GM12892 (cell line): ENCODE data around the gene ABHD14A.

Experiments used
- DNase-seq: peaks from one replicate; pipeline ENCODE4 v3.0.0; 2011; ENCODE audit not compliant: insufficient read length
- FAIRE-seq: peaks from 2 replicates; lab custom pipeline; 2011; peaks lifted over from hg19 to GRCh38; lab: Jason Lieb, UNC
- POLR2A ChIP-seq: IDR thresholded peaks from 2 replicates; pipeline ENCODE4 v1.6.1; 2011; ENCODE audit warnings: low read depth, low read length, control low read depth
- POLR2AphosphoS5 ChIP-seq: IDR thresholded peaks from 2 replicates; pipeline ENCODE4 v1.6.1; 2011; ENCODE audit warnings: low read depth, low read length, control low read depth
- TAF1 ChIP-seq: IDR thresholded peaks from 2 replicates; pipeline ENCODE4 v1.6.1; 2011; ENCODE audit warnings: low read depth, mild to moderate bottlenecking, control low read depth, low read length, borderline replicate concordance

The ABHD14A gene

DNA sequence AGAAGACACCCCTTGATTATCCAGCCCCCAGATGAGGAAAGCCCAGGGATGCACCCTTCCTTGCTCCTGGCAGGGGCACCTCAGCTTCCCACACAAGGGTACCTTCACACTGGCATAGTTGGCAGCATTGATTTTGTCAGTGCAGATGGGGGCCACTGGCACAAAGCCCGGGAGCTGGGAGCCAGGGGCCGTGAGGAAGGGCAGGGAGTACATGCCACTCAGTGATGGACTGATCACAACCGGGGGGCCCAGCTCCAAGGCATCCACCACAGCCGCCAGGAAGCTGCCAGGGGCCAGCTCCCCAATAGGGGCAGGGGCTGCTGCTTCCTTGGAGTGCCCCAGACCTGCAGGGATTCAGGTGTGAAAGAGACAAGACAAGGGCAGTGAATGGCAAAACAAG lies 5.0 kb upstream of the ABHD14A start:
- DNase-seq (no peak), FAIRE-seq (no peak)
- TF ChIP-seq TAF1: no peak
- no peak for TF ChIP-seq POLR2AphosphoS5
- no peak for TF ChIP-seq POLR2A

- no peak for FAIRE-seq
- TF ChIP-seq POLR2A: no peak
- TF ChIP-seq TAF1: no peak
- TF ChIP-seq POLR2AphosphoS5: no peak
- no peak for DNase-seq
These were observed 4.1 kb upstream of the ABHD14A start for GRCh38 chr3:51970606-51971300.

GRCh38 chr3:51971350-51971749 lies 3.5 kb upstream of the ABHD14A start:
- FAIRE-seq (no peak), DNase-seq (no peak)
- no peak for TF ChIP-seq POLR2A
- TF ChIP-seq TAF1: no peak
- TF ChIP-seq POLR2AphosphoS5: no peak

DNA sequence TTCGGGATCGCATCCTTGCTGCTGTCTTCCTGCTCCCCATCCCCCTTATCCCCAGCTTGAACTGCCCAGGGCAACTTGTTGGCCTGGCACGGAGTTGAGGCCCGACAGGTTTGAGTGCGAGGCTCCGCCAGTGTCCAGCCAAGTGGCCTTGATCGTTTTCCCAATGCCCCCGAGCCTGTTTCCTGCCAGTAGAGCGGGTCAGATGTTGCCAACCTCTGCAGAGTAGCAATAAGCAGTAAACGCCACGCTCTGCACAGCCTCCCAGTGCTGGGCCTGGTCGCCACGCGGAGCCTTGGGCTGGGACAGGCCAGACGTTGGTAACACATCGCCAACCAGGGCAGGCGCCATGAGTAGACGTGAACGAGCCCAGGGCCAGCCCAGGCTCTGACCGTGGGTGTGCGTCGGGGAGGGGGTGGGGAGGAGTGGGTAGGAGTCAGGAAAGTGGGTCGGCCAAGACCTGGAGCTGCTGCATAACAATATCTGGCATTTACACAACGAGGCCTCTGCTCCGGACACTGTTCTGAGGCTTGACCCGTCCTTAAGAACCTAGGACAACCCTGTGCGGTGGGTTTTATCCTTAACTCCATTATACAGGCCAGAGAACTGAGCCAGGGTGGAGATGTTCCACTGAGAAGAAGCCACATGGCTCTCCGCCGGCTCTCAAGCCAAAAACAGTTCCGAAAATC lies 444 bp upstream of the ABHD14A start:
- no peak for TF ChIP-seq POLR2AphosphoS5
- TF ChIP-seq POLR2A: no peak
- TF ChIP-seq TAF1: no peak
- DNase-seq (no peak), FAIRE-seq (peak; percentile 33)

- DNase-seq (no peak), FAIRE-seq (no peak)
- TF ChIP-seq TAF1 (no peak), POLR2AphosphoS5 (no peak), POLR2A (no peak)
These were observed 1.1 kb downstream of the ABHD14A start for GRCh38 chr3:51975852-51976549.

DNA sequence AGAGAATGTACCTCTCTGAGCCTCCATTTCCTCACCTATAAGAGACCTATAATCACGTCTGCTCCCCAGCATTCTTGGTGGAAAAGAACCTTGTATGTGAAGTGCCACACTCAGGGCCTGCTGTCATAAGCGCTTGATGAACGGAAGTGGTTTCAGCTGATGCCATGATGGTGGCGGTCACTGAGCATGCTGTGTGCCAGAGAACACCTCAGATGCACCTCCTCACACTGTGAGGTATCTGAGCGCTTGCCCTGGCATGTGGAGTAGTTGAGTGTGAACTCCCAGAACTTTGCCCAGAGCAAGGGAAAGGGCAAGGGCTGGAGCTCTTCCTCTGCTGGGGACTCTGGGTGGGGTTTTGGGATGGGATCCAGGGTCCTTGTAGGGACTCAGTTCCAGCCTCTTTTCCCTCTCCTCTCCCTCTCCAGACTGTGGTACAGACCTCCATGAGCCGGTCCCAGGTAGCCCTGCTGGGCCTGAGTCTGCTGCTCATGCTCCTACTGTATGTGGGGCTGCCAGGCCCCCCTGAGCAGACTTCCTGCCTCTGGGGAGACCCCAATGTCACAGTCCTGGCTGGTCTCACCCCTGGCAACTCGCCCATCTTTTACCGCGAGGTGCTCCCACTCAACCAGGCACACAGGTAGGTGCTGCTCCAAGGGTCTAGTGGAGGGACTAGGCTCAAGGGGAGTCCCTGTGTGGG lies 2.7 kb downstream of the ABHD14A start:
- FAIRE-seq: no peak
- TF ChIP-seq TAF1 (no peak), POLR2A (no peak), POLR2AphosphoS5 (no peak)
- no peak for DNase-seq

DNA sequence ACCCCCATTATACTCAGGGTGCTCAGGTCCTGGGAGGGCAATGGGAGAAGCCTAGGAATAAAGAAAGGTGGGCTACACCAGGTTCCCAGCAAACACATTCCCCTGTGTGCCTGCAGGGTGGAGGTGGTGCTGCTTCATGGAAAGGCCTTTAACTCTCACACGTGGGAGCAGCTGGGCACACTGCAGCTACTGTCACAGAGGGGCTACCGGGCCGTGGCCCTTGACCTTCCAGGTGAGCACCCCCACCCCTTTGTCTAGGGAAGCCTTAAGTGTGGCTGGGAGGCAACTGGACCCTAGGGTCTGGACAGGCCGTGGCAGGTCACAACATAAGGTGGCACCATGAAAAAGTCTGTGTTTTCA lies 3.3 kb downstream of the ABHD14A start:
- TF ChIP-seq POLR2A: no peak
- no peak for TF ChIP-seq POLR2AphosphoS5
- no peak for TF ChIP-seq TAF1
- FAIRE-seq: no peak
- no peak for DNase-seq

DNA sequence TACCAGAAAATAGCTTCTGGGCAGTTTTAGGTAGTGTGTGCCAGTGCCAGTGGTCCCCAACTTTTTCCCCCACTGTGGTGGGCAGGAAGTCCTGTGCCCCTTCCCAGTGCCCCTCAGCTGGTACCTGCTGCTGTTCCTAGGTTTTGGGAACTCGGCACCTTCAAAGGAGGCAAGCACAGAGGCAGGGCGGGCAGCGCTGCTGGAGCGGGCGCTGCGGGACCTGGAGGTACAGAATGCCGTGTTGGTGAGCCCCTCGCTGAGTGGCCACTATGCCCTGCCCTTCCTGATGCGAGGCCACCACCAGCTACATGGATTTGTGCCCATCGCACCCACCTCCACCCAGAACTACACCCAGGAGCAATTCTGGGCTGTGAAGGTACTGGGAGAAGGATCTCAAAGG lies 5.4 kb downstream of the ABHD14A start:
- DNase-seq (no peak), FAIRE-seq (no peak)
- TF ChIP-seq TAF1 (no peak), POLR2A (no peak), POLR2AphosphoS5 (no peak)

- TF ChIP-seq TAF1 (no peak), POLR2AphosphoS5 (no peak; the same call in 1 of the 2 replicates), POLR2A (no peak)
- DNase-seq: peak; percentile 79
- FAIRE-seq: peak; percentile 96
These were observed 7.5 kb downstream of the ABHD14A start for GRCh38 chr3:51982352-51982837.

DNA sequence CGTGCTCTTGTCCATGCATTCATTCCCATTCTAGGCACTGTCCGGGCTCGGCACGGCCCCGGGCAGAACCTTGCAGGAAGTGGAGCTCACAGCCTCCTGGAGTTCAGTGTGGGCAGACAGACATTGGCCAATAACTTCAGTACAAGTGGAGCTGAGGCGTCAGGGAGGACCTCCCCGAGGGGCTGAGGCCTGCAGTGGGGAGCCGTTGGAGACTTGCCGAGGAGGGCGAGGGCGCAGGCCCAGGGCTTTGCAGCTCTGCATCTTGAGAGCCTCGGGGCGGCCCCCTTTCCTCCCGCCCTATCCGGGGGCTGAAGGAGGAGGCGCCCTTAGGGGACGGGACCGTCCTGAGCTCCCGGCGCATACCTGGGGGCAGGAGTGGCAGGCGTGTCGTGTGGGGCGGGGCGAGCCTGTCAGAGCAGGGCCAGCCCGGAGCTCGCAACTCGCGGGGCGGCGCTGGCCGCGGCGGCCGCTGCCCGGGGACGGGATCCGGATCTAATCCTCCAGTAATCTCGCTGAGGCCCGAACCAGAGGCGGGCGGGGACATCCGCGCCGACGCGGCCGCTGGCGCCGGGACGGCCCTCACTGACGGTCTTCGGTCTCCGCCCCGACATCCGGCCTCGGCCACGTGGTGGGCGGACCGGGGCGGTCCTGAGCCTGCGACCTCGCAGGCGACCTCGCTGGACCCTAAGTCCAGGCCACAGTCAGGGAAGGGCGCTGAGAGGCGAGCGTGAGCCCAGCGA lies 8.1 kb downstream of the ABHD14A start, which contains the start of gene ACY1:
Gene ACY1, plus strand, starts transcription at position 698 of the 740 bp plus-strand sequence. CDS start 530 bp downstream, outside the sequence.
- DNase-seq (peak; percentile 98), FAIRE-seq (peak; percentile 98)
- peak; percentile 52 for TF ChIP-seq POLR2AphosphoS5
- 0 out of 2 replicates have a peak, but pooled peaks have one; percentile 6 for TF ChIP-seq TAF1
- TF ChIP-seq POLR2A: peak; percentile 76; the same call in 1 of the 2 replicates
